HL-60 (cell line): Measurements from ENCODE around the gene SUSD2.

Experiments
- DNase-seq, 2 experiments: peaks; one replicate each; pipeline ENCODE4 v3.0.0-alpha.2; 2010 to 2020; ENCODE audit warnings: low read depth in 1 of 2, low spot score in 1 of 2
- H3K27ac ChIP-seq: fragments of 250-450 bp; sonication (Bioruptor Pico); replicated peaks from 2 replicates; pipeline ENCODE4 v1.5.1; 2020; ENCODE audit warnings: mild to moderate bottlenecking, moderate library complexity
- H3K27me3 ChIP-seq: fragments of 250-450 bp; sonication (Bioruptor Pico); 2 replicates; pipeline ENCODE4 v1.5.1; 2021; ENCODE audit warnings: mild to moderate bottlenecking, moderate library complexity; ENCODE audit not compliant: insufficient read depth, poor library complexity, severe bottlenecking
- H3K4me3 ChIP-seq: replicated peaks from 2 replicates; pipeline ENCODE4 v1.5.1; 2011; ENCODE audit warnings: mild to moderate bottlenecking, control low read depth, low read length; ENCODE audit not compliant: insufficient read depth
- CTCF ChIP-seq: IDR thresholded peaks from one replicate; pipeline ENCODE4 v1.5.1; 2011; ENCODE audit warnings: low read length, control low read depth, inconsistent platforms; ENCODE audit not compliant: insufficient read depth
- GABPA ChIP-seq: IDR thresholded peaks from 2 replicates; pipeline ENCODE4 v1.6.1; 2012; ENCODE audit warnings: low read depth
- POLR2AphosphoS5 ChIP-seq: IDR thresholded peaks from 2 replicates; pipeline ENCODE4 v1.6.1; 2012; ENCODE audit warnings: low read depth
- REST ChIP-seq: IDR thresholded peaks from 2 replicates; pipeline ENCODE4 v1.6.1; 2012; ENCODE audit warnings: low read depth; ENCODE audit not compliant: insufficient replicate concordance
- SPI1 ChIP-seq: IDR thresholded peaks from 2 replicates; pipeline ENCODE4 v1.6.1; 2012; ENCODE audit warnings: low read depth, mild to moderate bottlenecking, borderline replicate concordance

Gene SUSD2

GRCh38 chr22:24178021-24178431 is 3.3 kb upstream of the SUSD2 start:
- no peak for TF ChIP-seq SPI1
- TF ChIP-seq CTCF = no peak
- no peak for TF ChIP-seq POLR2AphosphoS5
- no peak for TF ChIP-seq GABPA
- TF ChIP-seq REST = no peak
- DNase-seq = no peak
- no peak overlapping the region for H3K4me3 ChIP-seq
- no peak overlapping the region for H3K27ac ChIP-seq
- no peaks in the 10 kb centered on the region for H3K27me3 ChIP-seq

GRCh38 chr22:24178502-24179440 is 2.5 kb upstream of the SUSD2 start:
- TF ChIP-seq REST (no peak), POLR2AphosphoS5 (no peak; the same call in 1 of the 2 replicates), CTCF (peak; percentile 5), GABPA (no peak), SPI1 (no peak)
- H3K27me3 ChIP-seq = no peaks in the 10 kb centered on the region
- H3K27ac ChIP-seq = no peak overlapping the region
- H3K4me3 ChIP-seq = no peak overlapping the region
- no peak for DNase-seq

DNA sequence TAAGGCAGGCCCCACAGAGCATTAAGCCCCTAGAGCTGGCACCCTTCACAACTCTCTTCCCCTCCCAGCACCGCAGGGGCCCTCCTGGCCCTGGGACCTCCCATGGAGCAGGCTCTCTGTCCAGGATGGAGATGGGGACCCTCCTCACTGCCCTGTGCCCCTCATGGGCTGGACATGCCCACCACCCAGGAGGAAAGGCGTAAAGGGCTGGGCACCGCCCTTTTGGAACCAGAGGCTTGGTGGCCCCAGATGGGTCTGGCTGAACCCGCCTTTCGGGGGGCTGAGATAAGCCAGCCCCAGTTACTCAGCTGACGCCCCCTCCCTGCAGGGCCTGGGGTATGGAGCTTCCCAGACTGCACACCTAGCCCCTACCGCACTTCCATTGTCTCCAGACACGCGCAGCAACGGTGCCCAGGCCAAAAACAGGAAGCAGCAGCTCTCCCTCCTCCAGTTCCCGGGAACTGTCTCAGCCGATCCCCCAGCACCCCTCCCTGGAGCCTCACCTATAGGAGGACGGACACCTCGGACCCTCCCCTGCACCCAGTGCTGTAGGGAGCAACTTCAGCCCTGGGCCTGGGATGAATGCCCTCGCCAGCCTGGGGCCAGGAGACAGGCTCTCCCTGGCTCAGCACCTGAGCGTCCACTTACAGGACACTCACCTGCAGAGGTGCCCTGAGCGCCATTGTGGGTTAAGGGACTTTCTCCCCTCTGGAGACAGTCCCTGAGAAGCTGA is 1.6 kb upstream of the SUSD2 start:
- TF ChIP-seq CTCF = no peak
- no peak for TF ChIP-seq REST
- TF ChIP-seq POLR2AphosphoS5 = no peak
- TF ChIP-seq SPI1 = no peak
- no peak for TF ChIP-seq GABPA
- no peak for DNase-seq

More for the DNA sequence above, 1.6 kb upstream of the SUSD2 start:
- H3K27ac ChIP-seq = no peak overlapping the region
- H3K4me3 ChIP-seq = no peak overlapping the region
- no peaks in the 10 kb centered on the region for H3K27me3 ChIP-seq
